ENCODE data around the gene OGFR.
A peak's percentile ranks its signal among the peaks of the same experiment; 100 is the strongest.

Gene OGFR

DNA sequence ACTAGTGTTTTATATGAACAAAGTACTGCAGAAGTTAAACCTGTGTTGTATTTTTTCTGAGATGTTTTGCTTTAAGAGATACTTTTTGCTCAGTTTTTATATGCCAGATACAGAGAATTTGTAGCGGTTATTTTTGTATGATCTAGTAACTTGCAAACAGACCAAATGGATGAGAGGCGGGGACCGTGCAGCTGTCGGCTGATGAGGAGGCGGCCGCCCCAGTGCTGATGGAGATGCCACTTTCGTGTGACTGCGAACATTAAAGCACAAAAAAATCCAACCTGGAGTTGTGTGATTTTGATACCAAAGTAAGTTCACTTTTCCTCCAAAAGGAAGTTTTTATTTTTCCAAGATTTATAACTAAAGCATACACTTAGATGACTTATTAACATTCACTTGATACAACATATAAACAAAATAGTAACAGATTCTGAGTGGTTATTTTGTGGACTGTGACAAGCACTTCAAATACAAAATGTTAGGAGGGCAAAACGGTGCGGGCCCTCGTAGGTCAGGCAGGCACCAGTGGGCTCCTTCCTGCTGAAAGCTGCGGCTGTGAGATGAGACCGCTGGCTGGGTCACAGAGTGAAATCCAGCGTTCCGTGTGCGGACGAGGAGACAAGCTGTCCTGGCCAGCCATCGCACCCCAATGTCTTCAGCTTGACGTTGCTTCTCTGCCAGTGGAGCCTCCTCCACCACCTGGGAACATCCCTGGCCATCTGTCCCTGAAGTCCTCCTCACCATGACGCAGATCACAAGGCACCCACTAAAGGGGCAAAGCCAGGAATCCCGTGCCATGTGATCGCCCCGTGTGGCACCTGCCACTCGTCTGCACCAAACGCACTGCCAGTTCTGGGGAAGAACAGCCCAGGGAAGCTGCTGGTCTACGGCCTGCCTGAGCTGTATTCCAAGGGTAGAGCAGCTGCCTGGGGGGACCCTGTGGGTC, 4.0 kb upstream of the OGFR start:
- DNase-seq (ENCODE audit: low read depth in 2 of 2): no peak

DNA sequence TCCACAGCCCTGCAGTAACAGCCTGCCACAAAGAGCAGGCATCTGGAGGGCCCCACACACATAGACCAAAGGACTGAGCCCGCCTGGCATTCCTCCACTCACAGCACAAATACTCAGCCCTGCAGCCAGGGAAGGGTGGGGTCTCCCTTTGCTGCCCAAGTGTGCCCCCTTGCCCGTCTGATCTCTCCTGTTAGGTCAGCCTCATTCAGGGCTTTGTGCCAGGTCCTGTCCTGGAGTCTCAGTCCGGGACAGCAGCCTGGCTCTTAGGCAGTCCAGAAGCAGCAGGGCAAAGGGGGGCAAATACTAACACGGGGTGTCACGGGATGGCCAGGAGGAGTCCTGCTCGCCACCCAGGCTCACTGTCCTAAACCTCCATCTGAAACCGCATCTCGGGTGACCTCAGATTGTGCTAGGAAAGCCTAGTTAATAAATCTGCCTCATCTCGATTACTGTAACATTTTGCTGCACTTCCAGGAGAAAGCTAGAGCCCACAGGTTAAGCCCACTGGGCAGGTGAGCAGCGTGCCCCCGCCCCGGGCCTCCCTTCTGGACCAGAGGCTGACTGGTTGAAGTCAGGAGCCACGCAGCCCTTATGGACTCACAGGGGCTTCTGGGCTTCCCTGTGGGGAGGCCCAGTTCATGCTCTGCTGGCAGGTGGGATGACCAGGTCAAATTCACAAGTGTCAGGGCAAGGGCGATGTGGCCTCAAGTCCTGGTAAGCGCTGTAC, 3.2 kb upstream of the OGFR start:
- DNase-seq (ENCODE audit: low read depth in 2 of 2): no peak

DNA sequence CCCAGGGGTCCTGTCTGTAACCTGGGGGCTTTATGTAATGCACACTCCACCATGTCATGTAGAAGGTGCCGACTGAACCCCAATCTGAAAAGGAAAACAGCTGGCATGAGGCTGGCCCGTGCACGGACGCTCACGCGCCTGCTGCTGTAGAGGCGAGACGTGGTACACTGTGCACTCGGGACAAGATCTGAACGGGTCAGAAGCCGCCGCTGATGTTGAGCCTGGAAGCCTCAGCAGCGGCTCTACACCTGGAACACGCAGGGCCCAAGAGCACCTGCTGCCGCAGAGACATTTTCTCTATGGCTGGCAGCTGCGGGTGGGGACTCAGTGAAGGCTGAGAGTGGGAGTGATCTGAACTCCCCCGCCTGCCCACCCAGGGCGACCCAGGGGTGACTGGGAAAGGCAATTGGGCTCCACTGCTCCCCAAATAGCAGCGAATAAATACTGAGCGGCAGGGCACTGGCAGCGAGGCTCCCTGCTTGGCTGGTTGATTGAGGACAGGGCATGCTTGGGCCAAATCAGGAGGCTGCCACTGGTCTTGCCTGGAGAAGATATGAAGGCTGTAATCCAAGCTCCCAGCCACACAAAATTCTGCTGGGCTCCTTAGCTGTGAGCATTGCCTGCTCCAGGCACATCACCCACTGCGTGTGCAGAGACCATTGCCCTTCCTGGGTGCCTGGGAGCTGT, 2.5 kb upstream of the OGFR start:
- no peak for DNase-seq (ENCODE audit: low read depth in 2 of 2)

DNA sequence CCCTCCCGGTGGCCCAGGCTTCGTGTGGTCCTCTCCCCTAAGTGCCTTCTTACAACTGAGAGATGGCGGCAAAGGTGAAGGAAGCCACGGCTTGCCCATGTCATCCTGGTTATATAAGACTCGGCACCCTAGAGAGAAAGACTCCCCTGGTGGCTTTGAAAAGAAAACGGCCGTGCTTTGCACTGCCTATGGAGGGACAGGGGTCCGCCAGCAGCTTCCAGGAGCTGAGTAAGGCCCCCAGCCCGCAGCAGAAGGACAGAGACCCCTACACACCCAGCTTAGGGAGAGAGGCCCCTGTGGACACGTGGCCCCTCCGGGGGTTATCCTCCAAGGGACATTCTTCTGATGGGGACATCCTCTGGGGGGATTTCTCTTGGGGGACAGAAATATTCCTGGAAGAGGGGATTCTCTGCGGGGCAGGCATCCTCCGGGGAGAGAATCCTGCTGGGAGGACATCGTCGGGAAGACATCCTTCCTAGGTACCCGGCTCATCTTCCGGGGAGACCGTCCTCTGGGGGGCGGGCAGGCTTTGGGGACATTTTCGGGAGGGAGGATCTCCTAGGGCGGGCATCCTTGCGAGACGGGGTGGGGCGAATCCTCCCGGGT, 511 bp upstream of the OGFR start:
- DNase-seq (ENCODE audit: low read depth in 2 of 2): no peak

DNA sequence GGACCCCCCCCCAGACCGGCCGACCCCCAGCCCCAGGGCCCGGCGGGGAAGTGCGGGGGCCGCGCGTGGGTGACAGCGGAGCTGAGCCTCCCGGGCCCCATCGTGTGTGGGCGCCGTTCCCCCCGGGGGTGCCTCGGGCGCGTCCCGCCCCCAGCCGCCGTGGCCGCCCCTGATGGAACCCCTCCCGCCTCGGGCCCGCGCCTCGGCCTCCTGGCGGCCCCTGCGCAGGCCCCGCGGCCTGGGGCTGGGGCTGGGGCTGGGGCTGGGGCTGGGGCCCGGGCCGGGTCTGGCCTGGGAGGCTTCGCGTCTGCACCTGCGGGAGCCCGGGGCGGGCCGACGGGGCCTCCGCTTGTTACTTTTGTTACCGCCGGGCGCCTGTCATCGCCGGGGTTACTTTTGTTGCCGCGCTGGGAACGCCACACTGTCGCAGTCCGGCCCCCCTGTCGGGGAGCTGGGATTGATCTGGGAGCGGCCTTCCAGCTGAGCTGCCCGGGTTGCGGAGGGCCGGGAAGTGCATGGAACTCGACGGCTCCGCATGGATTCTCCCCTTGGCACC, 598 bp downstream of the OGFR start:
- peak; percentile 37 to 71 for DNase-seq (ENCODE audit: low read depth in 2 of 2)

DNA sequence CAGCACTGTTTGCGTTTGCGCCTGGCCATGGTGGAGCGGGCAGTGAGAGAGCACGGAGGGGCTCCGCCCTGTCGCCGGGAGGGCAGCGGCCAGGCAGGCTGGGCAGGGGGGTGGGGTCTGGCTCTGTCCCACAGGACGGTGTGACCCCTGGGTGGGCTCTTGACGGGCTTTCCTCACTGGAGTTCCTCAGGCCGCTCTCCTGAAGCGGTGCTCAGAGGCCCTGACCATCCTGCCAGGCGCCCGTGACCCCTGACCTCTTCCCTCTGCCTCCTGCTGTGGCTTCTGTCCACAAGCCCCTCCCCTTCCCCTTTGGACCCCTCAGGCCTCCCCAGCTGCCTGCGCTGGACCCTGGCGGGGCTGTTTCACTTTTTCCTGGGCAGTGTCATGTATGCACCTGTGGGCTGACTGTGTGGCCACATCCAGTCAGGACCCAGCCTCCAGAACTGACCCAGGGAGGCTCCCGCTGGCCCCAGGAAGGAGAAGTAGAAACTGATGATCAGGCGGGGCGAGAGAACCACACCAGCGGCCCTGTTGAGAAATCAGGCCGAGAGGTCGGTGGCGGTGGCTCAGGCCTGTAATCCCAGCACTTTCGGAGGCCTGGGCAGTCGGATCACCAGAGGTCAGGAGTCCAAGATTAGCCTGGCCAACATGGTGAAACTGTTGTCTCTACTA, 1.2 kb downstream of the OGFR start:
- DNase-seq (ENCODE audit: low read depth in 2 of 2): no peak

DNA sequence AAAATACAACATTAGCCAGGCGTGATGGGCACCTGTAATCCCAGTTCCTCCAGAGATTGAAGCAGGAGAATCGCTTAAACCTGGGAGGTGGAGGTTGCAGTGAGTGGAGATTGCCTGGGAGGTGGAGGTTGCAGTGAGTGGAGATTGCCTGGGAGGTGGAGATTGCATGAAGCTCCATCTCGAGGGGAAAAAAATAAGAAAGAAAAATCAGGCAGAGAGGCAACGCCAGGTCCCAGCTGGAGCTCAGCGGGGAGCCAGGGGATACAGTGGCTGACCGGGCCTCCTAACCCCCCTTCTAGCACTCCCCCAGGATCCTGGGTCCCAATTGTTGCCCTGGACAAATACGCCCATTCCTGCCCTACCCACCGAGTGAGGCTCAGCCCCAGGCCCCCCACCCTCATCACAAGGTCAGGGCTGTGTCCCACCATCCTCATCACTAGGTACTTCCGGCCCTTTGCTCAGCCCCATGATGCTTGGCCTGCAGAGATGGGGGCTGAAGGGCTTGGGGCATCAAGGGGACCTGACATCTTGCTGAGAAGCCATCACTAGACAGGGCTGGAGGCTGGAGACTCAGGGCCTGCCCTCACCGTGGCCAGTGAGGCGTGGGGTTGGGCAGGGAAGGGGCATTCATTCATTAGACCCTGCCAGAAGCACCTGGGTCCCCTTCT, 1.9 kb downstream of the OGFR start:
- DNase-seq (ENCODE audit: low read depth in 2 of 2): no peak

DNA sequence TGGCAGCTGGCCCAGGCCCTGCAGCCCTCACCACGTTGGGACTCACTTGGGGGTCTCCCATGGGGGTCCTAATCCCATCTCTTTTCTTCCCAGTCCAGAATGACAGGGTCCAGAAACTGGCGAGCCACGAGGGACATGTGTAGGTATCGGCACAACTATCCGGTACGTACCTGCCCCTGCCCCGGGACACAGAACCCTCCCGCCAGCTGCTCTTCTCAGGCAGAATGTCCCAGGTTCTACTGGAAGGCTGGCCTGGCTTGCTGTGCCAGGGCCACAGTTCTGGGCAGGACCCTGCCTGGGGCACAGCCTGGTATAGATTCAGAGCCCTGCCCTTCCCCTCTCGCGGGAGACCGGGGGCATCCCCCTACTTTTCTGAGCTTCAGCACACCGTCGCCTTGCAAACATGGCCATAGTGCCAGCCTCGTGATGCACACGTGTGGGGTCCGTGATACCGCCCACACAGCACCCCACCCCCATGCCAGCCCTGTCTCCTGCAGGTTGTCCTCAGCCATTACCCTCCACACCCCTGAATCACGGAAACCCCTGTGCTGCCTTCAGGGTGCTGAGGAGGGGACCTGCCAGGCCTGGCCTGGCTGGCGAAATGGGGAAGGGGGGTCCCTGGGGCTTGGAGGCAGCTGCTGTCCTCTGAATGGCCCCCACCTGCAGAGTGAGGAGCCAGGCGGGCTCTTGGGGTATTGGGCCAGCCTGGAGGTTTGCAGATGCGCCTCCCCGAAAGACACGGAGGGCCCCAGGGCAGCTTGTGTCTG, 3.0 kb downstream of the OGFR start:
- DNase-seq (ENCODE audit: low read depth in 2 of 2): no peak

DNA sequence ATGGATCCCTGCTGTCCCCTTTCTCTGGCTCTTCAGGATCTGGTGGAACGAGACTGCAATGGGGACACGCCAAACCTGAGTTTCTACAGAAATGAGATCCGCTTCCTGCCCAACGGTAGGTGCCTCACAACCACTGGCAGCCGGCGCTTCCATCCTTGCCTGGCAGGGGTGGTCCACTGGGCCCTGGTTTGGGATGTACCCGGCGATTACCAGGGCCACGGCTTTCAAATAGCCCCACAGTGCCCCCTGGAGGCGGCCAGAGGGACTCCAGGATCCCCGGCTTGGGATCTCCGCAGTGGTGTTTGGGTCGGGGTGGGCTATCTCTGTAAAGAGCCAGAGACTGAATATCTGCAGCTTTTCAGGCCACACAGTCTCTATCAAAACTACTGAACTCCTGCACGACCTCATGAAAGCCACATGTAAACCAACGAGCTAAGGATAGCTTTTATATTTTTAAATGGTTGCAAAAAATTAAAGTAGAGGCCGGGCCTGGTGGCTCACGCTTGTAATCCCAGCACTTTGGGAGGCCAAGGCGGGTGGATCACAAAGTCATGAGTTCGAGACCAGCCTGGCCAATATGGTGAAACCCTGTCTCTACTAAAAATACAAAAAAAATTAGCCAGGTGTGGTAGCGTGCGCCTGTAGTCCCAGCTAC, 3.7 kb downstream of the OGFR start:
- DNase-seq (ENCODE audit: low read depth in 2 of 2): peak; percentile 52

DNA sequence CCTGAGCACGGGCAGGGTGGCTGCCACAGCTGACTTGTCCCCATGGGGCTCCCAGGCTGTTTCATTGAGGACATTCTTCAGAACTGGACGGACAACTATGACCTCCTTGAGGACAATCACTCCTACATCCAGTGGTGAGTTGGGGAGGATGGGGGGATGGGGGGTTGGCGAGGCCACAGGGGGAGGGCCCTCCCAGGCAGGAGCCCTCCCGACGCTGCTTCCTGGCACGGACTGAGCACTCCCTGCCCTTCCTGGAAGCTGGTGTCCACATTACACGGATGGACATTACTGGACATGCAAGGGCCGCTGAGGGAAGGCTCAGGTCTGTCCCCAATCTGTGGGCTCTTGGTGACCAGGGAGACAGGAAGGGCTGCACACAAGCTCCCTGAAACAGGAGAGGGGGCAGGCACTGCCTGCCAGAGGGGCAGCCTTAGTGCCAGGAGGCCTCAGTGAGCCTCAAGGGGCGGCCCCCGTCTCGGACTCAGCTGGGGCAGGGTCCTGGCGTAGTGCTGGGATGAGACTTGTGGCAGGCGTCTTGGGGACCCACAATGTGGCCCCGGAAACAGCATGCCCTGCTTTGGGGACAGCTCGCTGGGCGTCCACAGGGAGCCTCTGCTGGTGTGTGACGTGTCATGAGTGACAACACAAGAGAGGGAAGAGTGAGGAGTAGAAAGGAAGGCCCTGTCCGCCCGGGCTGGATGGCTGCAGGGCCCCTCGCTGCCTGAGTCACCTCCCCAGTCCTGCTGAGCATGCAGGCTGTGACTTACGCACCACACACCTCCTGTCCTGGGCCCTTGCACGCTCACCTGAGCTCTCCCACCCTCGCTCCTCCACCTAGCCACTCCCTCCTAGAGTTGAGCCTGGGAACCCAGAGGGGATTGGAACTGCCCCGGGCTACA, 5.1 kb downstream of the OGFR start:
- DNase-seq (ENCODE audit: low read depth in 2 of 2): no peak

DNA sequence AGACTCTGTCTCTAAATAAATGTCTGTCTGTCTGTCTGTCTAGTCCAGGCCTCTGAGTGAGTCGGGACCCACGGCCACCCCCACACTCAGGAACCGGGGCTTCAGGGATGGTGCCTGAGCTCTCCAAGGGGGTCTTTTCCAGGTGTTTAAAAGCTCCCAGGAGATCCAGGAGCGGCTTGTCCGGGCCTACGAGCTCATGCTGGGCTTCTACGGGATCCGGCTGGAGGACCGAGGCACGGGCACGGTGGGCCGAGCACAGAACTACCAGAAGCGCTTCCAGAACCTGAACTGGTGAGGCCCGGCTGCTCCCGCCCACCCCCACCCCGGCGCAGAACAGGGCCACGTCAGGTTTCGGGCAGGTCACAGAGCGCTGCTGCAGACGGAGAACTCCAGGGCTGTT, 6.7 kb downstream of the OGFR start:
- DNase-seq (ENCODE audit: low read depth in 2 of 2): no peak

DNA sequence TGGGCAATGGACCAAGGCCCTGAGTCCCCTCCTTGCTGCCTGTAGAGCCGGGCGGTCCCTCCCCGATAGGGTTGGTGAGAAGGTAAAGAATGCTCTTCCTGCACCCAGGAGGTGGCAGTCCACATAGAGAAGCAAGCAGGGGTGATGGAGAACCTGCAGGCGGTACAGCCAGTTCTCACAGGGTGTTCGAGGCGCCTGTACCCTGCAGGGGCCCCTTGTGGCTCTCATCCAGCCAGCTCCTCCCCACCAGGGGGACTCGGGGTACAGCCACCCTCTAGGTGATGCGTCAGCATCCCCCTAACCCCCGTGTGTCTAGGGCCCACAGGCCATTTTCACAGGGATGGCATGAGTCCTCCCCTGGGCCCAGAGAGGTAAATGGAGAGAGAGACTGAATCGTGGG, 7.1 kb downstream of the OGFR start:
- DNase-seq (ENCODE audit: low read depth in 2 of 2): no peak

DNA sequence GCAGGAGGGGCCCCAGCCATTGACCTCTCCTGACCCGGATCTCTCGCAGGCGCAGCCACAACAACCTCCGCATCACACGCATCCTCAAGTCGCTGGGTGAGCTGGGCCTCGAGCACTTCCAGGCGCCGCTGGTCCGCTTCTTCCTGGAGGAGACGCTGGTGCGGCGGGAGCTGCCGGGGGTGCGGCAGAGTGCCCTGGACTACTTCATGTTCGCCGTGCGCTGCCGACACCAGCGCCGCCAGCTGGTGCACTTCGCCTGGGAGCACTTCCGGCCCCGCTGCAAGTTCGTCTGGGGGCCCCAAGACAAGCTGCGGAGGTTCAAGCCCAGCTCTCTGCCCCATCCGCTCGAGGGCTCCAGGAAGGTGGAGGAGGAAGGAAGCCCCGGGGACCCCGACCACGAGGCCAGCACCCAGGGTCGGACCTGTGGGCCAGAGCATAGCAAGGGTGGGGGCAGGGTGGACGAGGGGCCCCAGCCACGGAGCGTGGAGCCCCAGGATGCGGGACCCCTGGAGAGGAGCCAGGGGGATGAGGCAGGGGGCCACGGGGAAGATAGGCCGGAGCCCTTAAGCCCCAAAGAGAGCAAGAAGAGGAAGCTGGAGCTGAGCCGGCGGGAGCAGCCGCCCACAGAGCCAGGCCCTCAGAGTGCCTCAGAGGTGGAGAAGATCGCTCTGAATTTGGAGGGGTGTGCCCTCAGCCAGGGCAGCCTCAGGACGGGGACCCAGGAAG, 7.7 kb downstream of the OGFR start:
- no peak for DNase-seq (ENCODE audit: low read depth in 2 of 2)

DNA sequence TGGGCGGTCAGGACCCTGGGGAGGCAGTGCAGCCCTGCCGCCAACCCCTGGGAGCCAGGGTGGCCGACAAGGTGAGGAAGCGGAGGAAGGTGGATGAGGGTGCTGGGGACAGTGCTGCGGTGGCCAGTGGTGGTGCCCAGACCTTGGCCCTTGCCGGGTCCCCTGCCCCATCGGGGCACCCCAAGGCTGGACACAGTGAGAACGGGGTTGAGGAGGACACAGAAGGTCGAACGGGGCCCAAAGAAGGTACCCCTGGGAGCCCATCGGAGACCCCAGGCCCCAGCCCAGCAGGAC, 8.2 kb downstream of the OGFR start:
- no peak for DNase-seq (ENCODE audit: low read depth in 2 of 2)

DNA sequence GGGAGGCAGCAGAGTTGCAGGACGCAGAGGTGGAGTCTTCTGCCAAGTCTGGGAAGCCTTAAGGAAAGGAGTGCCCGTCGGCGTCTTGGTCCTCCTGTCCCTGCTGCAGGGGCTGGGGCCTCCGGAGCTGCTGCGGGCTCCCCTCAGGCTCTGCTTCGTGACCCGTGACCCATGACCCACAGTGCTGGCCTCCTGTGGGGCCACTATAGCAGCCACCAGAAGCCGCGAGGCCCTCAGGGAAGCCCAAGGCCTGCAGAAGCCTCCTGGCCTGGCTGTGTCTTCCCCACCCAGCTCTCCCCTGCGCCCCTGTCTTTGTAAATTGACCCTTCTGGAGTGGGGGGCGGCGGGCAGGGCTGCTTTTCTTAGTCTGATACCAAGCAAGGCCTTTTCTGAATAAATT, 9.0 kb downstream of the OGFR start:
- no peak for DNase-seq (ENCODE audit: low read depth in 2 of 2)

DNA sequence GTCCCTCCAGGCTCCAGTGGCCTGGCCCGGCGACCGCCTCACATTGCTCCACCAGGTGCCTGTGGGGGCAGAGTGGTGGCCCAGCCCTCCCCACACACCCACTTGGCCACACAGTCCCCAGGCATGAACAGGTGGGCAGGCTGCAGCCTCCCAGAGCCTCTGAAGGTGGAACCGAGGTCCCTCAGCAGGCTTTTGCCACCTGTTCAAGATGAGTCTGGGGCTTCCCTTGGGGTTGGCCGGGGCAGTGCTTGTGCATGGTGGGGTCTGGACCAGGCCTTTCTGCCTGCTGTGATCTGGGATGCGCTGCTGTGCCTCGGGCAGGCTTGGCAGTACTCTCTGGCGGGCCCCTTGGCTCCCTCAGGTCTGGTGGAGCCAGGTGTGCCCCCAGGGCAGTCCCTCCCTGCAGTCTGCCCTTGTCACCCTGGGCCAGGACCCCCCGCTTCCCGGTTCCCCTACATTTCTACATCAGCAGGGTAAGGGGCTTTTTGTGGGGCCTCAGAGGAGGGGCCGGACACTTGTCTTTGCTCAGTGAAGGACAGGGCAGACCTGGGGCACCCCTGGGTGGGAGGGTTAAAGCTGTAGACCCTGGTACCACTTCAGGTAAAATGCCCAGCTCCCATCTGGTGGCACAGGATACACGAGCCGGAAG, 9.5 kb downstream of the OGFR start:
- no peak for DNase-seq (ENCODE audit: low read depth in 2 of 2)

DNA sequence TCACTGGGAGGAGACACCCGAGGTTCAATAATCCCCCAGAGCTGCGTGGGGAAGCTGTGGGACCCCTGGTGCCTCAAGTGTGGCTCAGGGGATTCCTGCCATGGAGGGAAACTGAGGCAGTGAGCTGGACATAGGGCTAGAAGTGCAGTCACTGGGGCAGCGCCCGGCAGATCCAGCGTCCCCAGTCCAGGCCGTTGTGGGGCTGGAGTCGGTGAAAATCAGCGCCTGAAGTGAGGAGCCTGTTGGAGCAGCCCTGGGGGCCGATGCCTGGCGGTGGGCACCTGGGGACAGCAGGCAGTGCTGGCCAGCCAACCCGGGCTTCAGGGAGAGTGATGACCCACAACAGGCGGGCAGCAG, 10.1 kb downstream of the OGFR start:
- no peak for DNase-seq (ENCODE audit: low read depth in 2 of 2)
